Measurements from ENCODE around the gene ISOC2.

DNA sequence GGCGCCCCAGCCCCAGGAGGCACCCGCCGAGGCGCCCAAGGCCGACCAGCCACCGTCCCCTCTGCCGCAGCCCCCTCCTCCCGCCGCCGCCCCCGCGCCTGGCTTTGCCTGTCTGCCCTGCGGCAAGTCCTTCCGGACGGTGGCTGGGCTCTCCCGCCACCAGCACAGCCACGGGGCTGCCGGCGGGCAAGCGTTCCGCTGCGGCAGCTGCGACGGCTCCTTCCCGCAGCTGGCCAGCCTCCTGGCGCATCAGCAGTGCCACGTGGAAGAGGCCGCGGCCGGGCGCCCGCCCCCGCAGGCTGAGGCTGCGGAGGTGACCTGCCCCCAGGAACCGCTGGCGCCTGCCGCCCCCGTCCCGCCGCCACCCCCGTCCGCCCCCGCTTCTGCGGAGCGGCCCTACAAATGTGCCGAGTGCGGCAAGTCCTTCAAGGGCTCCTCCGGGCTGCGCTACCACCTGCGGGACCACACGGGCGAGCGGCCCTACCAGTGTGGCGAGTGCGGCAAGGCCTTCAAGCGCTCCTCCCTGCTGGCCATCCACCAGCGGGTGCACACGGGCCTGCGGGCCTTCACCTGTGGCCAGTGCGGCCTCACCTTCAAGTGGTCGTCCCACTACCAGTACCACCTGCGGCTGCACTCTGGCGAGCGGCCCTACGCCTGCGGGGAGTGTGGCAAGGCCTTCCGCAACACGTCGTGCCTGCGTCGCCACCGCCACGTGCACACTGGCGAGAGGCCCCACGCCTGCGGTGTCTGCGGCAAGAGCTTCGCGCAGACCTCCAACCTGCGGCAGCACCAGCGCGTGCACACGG is 20.9 kb upstream of the ISOC2 start:
- TF ChIP-seq, protein P1, sequence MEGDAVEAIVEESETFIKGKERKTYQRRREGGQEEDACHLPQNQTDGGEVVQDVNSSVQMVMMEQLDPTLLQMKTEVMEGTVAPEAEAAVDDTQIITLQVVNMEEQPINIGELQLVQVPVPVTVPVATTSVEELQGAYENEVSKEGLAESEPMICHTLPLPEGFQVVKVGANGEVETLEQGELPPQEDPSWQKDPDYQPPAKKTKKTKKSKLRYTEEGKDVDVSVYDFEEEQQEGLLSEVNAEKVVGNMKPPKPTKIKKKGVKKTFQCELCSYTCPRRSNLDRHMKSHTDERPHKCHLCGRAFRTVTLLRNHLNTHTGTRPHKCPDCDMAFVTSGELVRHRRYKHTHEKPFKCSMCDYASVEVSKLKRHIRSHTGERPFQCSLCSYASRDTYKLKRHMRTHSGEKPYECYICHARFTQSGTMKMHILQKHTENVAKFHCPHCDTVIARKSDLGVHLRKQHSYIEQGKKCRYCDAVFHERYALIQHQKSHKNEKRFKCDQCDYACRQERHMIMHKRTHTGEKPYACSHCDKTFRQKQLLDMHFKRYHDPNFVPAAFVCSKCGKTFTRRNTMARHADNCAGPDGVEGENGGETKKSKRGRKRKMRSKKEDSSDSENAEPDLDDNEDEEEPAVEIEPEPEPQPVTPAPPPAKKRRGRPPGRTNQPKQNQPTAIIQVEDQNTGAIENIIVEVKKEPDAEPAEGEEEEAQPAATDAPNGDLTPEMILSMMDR (IDR thresholded peaks at IDR 0.05) = no peak
- TF ChIP-seq POLR2A (IDR thresholded peaks at IDR 0.05) = no peak

All from adrenal gland (tissue), 5 donors.